GM12892 (cell line): Measurements from ENCODE around the gene GUCA2B.

Experiments used
- POLR2A ChIP-seq: IDR thresholded peaks from 2 replicates; pipeline ENCODE4 v1.6.1; 2011; ENCODE audit warnings: low read depth, low read length, control low read depth
- POLR2AphosphoS5 ChIP-seq: IDR thresholded peaks from 2 replicates; pipeline ENCODE4 v1.6.1; 2011; ENCODE audit warnings: low read depth, low read length, control low read depth
- TAF1 ChIP-seq: IDR thresholded peaks from 2 replicates; pipeline ENCODE4 v1.6.1; 2011; ENCODE audit warnings: low read depth, mild to moderate bottlenecking, control low read depth, low read length, borderline replicate concordance

- TF ChIP-seq POLR2A: no peak
- TF ChIP-seq TAF1: no peak
- no peak for TF ChIP-seq POLR2AphosphoS5
Measured at GRCh38 chr1:42184616-42185015, 31.4 kb downstream of the GUCA2B start.
